GF-D8 (cell line): ENCODE measurements around the gene SH3BP5L.
"Not testable (repeated sequence)": the region's sequence is repeated elsewhere in the genome, so short reads cannot be mapped to it uniquely, and the experiment has no call there.

Experiments used
- DNase-seq: peaks from one replicate; lab custom pipeline; 2025; lab: John Stamatoyannopoulos, UW

The SH3BP5L gene

DNA sequence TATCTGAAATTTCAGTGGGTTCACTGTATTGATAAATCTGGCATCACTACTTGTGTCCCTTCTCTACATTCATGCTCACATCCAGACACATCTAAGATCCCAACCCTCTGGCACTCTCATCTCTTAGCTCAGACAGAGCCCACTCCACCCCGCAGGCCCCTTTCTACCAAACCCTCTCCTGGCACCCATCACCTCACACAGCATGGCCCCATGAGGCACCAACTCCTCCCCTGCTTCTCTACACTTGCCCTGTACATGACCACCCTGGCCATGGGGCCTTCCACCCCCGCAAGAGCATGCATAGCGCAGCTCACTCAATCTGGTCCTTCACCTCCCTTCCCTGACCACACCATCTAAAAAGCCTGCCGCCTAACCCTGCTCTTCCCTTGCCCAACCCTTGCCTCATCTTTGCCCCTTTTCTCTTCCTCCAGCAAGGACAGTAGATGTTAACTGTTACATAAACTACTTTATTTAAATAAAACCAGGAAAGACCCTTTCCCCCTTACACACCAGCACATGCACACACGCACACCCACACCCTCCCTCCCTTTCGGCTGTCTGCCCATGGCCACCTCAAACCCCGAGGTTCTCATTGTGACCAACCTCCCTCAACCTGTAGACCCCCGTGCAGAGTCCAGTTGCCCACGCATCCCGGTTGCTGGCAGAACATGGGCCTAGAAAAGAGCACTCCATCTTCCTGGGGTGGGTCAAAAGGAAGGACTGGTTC, 15.6 kb downstream of the SH3BP5L start:
- no peak for DNase-seq

DNA sequence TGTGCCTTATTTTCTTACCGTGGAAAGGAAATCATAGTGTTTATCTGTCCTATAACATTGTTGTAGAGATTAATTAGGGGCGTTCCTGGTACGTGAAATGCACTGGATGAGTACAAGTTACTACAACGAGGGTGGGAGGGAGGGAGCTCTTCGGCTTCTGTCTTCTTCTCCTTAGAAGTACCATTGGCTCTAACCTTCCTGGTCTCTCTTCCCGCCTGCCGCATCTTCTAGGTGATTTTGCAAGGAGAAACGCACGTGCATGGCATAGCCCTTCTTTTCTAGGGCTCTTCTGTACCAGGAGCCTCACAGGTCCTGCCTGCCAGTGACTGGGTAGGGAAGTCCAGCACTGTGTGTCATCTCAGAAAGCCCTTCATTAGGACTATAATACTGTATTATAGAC, 16.8 kb downstream of the SH3BP5L start:
- DNase-seq = no peak

DNA sequence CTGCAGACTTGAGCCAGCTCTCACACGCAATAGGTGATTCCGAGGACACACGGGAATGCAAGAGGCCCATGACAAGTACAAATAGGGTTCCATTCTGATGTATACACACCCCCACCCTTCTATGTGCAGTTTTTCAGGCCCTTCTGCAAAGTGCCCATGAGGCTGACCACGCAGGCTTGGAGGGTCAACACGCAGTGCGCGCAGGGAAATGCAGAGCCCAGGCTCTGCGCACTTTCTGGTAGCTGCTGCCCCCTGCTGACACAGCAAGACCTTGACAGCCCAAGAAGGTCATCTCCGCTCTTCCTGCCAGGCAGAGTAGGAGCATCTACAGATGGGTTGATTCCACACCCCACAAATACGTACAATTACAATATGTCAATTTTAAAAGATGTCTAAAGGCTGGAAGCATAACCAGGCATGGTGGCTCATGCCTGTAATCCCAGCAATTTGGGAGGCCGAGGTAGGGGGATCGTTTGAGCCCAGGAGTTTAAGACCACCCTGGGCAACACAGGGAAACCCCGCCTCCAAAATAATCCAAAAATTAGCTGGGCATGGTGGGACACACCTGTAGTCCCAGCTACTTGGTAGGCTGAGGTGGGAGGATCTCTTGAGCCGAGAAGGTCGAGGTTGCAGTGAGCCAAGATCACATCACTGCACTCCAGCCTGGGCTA, 18.5 kb downstream of the SH3BP5L start:
- DNase-seq = peak; percentile 32

DNA sequence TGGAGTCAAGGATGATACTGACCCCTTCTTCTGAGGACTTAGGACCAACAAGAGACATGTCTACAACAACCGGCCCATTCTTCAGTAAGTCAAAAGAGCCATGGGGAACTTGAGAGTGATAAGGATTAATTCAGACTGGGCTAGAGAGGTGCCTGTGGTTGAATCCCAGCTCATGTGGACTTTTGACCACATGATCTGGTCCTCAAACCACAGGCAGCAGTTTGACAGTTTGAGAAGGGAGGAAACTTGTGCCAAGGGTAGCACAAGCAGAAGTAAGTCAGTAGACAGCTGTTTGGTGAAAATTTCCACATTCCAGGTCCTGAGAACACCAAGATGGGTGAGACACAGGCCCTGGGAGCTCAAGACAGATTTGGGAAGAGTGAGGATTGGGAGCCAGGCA, 19.8 kb downstream of the SH3BP5L start:
- peak; percentile 94 for DNase-seq

DNA sequence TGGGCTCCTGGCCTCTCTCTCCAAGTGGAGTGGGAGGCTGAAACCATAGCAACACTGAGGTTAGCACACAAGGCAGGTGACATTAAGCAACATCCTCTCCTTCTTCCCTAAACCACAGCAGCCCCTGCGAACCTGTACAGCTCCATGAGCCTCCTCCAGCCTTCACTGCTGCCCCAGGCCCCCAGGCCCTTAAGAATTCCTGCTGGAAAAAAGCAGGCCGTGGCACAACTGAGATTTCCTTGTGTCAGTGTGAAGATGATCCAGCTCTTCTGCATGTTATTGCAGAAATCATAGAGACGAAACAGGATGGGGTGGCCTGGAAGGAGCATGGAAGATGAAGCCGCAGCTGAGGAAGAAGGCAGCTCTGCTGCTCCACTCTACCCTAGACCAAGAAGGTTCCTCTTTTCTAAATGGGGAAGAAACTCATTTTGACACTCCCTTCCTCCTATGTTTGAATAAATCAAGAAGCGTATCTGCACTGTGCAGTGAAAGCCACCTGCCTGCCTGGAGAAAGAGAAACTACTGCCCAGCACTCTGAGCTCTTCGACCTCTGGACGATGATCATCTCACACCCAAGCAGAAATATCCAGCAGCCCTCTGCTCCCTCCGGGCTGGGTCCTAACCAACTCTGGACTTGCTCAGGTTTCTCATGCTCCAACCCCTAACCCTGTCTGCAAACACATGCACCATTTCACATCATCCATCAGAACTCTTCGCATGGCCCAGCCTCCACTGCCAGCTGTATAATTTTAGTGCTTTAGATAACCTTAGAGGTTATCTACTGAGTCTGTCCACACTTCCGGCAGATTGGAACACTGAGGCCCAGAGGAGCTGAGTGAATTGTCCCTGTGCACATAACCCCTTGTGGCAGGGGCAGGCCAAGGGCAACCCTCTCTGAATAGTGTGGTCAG, 20.7 kb downstream of the SH3BP5L start:
- DNase-seq = peak; percentile 96

DNA sequence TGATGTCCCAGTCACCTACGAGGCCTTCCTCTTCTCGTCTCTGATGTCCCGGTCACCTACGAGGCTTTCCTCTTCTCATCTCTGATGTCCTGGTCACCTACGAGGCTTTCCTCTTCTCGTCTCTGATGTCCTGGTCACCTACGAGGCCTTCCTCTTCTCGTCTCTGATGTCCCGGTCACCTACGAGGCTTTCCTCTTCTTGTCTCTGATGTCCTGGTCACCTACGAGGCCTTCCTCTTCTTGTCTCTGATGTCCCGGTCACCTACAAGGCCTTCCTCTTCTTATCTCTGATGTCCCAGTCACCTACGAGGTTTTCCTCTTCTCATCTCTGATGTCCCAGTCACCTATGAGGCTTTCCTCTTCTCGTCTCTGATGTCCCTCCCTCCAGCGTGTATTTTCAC, 22.2 kb downstream of the SH3BP5L start:
- DNase-seq = not testable (repeated sequence)

DNA sequence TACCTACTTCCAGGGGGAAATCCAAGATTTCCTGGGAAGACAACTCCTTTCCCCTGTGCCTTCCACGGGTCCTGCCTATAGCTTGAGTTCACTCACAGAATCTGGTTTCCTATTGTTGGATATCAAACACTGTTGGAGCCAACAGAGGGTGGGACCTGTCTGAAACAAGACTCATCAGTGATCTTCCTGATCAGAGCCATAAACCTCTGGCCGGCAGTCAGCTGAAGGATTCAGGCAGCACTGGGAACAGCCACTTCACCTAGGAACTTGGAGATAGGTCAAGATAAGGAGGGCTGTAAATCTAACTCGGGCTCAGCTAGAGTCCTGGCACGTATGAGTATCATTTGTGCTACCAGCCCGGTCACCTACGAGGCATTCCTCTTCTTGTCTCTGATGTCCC, 23.3 kb downstream of the SH3BP5L start:
- DNase-seq = no peak

DNA sequence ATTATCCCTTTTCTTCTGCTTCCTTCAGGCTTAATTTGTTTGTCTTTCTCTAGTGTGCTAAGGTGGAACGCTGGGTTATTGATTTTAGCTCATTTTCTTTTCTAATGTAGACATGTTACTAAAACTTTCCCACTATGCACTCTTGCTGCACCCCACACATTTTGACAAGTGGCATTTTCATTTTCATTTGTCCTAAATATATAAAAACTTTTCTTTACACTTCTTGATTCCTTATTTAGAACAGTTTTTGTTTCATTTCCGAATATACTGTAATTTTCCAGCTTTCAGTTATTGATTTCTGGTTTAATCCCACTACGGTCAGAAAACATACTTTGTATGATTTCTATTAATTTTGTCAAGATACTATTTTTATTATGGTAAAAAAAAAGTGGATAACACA, 25.3 kb downstream of the SH3BP5L start:
- DNase-seq = no peak

DNA sequence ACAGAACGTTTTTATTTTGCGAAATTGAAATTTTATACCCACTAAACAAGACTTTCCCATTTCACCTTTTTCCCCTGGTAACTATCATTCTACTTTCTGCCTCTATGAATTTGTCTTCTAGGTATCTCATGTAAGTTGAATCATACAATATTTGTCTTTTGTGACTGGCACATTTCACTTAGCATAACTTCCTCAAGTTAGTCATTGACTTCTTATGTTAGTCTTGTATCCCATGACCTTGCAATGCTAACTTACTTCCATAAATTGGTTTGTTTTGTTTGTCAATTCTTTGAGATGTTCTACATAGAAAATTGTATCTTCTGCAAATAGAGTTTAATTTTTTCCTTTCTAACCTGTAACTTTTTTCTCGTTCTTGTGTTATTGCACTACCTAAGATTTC, 26.9 kb downstream of the SH3BP5L start:
- no peak for DNase-seq

DNA sequence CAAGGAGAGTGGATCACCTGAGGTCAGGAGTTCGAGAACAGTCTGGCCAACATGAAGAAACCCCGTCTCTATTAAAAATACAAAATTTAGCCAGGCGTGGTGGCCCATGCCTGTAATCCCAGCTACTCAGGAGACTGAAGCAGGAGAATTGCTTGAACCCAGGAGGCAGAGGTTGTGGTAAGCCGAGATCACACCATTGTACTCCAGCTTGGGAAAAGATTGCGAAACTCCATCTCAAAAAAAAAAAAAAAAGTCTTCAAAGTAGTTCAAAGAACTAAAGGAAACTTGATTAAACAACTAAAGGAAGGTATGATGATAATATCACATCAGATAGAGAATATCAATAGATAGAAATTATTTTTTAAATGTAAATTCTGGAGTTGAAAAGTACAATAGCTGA, 31.1 kb downstream of the SH3BP5L start:
- DNase-seq = not testable (repeated sequence)

DNA sequence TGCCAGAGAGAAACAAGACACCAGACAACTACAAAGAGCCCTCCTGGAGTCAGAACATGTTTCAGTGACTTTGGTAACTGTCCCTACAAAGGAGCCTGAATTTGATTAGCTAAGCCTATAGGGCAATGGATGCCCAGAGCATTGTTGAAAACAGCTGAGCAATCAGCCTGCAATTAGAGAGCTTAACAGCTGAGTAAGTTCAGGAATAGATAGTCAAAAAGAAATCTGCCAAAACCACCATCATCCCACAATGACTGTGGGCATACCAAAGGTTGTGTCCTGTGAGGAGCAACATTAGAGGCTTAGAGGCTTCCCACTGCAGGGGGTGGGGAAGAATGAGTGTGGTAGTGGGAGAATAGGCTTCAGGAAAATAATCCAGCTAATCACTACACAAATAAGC, 32.1 kb downstream of the SH3BP5L start:
- DNase-seq = no peak

DNA sequence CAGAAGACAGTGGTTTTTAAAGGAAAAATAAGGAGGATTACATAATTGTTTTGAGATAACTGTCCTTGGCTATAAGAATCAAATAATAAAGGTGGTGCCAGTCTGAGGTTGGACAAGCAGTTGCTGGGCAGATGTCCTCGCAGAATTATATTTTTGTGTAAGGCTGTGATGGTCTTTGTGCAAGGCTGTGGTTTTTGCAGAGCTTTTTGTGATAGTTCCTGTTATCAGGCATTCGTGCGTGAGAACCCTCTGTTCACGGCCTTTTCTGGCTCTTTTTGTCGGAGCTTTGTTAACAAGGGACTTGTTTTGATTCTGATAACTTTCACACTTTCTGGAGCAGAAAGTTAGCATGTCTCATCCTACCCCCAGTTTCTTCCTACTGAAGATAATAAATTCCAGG, 33.4 kb downstream of the SH3BP5L start:
- DNase-seq = peak; percentile 31

DNA sequence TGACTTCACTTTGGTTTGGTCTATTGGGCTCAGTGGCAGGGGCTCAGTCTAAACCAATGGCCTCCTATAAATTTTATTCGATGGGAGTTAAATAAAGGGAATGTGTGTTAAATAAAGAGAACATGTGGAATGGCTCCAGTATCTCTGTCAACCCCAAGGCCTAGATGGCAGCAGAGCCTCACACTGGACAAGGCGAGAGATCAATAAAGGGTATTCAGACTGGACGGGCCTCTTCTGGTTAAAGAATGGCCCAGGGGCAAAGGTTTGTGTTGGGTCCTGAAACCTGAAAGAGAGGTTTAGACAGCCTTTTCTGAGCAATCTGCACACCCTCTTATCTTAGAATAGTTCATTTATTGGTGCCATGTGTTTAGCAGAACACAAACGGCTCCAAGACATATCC, 34.7 kb downstream of the SH3BP5L start:
- DNase-seq = no peak

DNA sequence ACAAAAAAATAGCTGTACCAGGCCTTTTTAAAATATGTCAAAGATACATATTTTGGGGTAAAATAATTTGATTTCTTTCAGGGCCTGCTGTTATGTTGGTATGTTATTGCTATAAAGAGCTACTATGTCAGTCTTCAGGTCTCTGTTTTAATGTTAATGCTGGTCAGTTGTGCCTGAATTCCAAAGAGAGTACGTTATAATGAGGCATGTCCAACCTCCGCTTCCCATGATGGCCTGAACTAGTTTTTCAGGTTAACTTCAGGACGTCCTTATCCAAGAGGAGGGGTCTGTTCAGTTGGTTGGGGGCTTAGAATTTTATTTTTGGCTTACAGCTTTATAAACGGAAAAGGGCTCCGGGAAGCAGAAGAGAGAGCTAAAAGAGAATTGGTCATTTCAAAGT, 35.3 kb downstream of the SH3BP5L start:
- no peak for DNase-seq

DNA sequence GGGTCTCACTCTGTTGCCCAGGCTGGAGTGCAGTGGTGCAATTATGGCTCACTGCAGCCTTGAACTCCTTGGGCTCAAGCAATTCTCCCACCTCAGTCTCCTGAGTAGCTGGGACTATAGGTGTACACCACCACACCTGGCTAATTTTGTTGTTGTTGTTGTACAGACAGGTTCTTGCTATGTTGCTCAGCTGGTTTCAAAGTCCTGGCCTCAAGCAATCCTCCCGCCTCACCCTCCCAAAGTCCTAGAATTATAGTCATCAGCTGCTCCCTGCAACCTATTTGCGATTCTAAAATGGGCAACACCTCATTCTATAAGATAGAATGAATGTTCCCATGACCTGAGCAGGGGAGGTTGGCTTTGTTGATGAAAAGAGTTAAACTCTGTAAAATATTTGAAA, 36.4 kb downstream of the SH3BP5L start:
- not testable (repeated sequence) for DNase-seq

DNA sequence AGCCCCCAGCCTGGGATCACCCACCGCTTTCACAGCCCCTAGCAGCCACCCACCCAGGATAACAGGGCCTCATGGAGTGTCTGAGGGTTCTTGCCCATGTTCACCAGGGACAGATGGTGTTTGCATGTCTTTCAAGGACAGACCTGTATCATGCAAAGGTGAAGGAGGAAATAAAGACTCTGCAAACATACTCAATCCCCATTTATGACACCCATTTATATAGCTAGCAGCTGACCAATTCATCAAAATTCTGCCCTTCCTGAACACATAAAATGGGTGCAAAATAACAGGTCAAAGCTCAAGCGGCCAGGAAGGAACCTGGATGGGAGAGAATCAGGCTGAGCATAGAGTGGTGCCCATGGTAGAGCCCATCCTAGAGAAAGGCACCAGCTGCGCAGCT, 37.4 kb downstream of the SH3BP5L start:
- DNase-seq = no peak

DNA sequence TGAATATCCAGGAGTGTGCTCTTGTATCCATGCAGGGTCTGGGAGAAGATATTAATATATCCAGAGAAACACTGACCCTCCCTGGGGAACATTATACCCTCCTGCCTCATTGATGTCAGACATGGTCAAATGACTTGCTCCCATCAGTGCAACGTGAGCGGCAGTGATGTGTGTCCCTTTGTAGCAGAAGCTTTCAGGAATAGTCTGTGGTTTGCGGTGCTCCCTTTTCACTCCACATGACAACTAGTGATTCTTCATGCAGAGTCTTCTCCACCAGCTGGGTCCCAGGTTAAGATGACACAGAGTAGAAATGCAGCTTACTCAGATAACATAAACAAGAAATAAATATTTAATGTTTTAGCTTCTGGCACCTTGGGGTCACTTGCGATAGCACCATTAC, 38.3 kb downstream of the SH3BP5L start:
- no peak for DNase-seq

DNA sequence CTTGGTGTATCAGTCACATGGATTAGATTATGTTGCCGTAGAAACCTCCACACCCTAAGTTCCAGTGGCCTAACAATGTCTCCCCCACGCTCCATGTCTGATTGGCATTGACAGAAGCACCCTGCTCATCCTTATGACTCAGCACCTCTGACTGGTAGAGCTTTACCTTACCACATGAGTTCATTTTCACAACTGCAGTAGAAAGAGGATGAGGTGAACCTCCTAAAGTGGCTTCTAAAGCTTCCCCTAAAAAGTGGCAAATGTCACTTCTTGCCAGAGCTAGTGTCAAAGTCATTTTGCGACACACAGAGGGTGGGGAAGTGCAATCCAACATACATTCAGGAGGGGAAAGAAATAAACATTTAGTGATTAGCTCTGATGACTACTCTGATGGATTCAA, 39.6 kb downstream of the SH3BP5L start:
- DNase-seq = no peak

DNA sequence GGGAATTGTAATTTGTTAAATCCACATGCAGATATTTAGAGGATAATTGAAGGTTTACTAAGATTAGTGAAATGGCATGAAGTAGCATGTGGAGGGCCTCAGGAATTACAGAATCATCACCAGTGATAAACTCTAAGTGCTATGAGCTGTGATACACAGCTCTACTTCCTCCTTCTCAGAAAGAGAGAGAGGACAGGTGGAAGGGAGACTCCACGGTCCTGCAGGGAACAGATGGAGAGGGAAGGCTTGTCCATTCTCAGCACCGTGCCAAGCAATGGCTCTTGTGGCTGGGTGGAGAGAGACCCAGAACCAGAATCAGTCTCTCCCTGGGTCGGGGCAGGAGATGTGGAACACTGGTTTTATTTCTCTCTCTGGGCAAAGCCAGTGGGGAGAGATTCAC, 42.3 kb downstream of the SH3BP5L start:
- no peak for DNase-seq

DNA sequence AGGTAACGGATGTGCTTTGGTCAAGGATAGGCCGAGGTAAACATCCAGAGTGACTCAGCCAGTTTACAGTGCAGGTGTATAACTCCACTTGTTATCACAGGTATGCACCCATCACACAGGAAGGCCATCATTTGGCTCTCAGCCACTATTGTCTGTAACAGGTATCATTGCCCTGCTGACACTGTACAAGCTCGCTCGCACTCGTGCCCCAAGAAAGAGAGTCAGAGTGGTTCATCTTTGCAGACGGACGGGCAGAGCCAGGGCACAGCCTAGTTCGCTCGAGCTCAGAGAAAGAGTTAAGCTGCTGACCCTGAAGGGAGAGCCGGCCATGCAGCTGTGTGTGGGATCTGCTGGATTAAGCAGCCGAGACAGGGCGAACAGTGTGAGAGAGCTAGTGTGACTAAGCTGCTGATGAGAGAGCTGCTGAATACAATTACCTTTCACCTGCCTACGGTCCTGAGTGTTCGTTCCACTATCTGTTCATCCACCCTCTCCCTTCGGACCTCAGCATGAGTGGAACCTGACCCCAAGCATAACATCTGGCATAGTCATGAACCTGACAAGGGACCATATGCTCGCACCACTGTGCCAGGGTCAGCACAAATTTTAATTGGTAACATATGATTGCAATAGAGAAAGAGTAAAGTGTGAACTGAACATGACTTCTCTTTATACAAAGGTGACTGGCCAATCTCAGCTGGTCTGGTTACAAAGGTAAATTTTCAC, 43.1 kb downstream of the SH3BP5L start:
- no peak for DNase-seq

DNA sequence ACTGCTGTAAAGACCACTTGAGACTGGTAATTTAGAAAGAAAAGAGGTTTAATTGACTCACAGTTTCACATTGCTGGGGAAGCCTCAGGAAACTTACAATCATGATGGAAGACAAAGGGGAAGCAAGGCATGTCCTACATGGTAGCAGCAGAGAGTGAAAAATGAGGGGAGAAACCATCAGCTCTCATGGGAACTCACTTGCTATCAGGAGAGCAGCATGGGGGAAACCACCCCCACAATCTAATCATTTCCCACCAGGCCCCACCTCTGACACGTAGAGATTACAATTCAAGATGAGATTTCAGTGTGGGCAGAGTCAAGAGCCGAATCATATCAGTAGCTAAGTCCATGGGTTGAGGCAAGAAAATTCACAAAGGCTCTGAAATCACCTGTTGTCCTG, 46.4 kb downstream of the SH3BP5L start:
- no peak for DNase-seq

DNA sequence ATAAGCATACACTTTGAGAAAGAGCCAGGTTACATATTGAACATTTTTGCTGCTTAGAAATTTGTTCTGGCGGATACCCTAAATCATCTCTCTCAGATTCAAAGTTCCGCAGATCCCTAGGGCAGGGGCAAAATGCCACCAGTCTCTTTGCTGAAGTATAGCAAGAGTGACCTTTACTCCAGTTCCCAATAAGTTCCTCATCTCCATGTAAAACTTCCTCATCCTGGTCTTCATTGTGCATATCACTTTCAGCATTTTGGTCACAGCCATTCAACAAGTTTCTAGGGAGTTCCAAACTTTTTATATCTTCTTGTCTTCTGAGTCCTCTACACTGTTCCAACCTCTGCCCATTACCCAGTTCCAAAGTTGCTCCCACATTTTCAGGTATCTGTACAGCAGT, 46.8 kb downstream of the SH3BP5L start:
- no peak for DNase-seq
